Trophoblast cell (in vitro differentiated cells and primary cell): ENCODE results near the gene LSG1.

ENCODE experiments used
- DNase-seq, 2 donors: peaks; one replicate each; pipeline ENCODE4 v3.0.0-alpha.2; 2016
- H2AFZ ChIP-seq: 2 replicates; pipeline ENCODE4 v1.6.1; 2013; ENCODE audit warnings: low read length, moderate library complexity, mild to moderate bottlenecking; ENCODE audit not compliant: insufficient read depth, poor library complexity
- H2AK5ac ChIP-seq: 2 replicates; pipeline ENCODE4 v1.6.1; 2013; ENCODE audit warnings: mild to moderate bottlenecking, low read length
- H2BK120ac ChIP-seq: 2 replicates; pipeline ENCODE4 v1.6.1; 2013; ENCODE audit warnings: low read length, mild to moderate bottlenecking, moderate library complexity; ENCODE audit not compliant: insufficient read depth, poor library complexity
- H2BK12ac ChIP-seq: 2 replicates; pipeline ENCODE4 v1.6.1; 2013; ENCODE audit warnings: mild to moderate bottlenecking, low read length, moderate library complexity
- H2BK5ac ChIP-seq: 2 replicates; pipeline ENCODE4 v1.6.1; 2013; ENCODE audit warnings: low read length, low read depth, moderate library complexity, mild to moderate bottlenecking; ENCODE audit not compliant: poor library complexity
- H3K14ac ChIP-seq: 2 replicates; pipeline ENCODE4 v1.6.1; 2013; ENCODE audit warnings: mild to moderate bottlenecking, low read length
- H3K18ac ChIP-seq: 2 replicates; pipeline ENCODE4 v1.6.1; 2013; ENCODE audit warnings: mild to moderate bottlenecking, low read length
- H3K23ac ChIP-seq: 2 replicates; pipeline ENCODE4 v1.6.1; 2013; ENCODE audit warnings: low read length
- H3K27ac ChIP-seq: 2 replicates; pipeline ENCODE4 v1.5.1; 2013; ENCODE audit warnings: low read depth, mild to moderate bottlenecking, inconsistent platforms, low read length, moderate library complexity
- H3K27me3 ChIP-seq: 2 replicates; pipeline ENCODE4 v1.6.1; 2013; ENCODE audit warnings: inconsistent platforms, mild to moderate bottlenecking, low read length, moderate library complexity; ENCODE audit not compliant: insufficient read depth
- H3K36me3 ChIP-seq, 2 experiments: 1 replicate in 1 of 2; 2 replicates in 1 of 2; pipeline ENCODE4 v1.6.1; 2013; ENCODE audit warnings: low read length in 2 of 2, mild to moderate bottlenecking in 2 of 2, moderate library complexity in 1 of 2; ENCODE audit not compliant: insufficient read depth in 2 of 2, control insufficient read depth in 1 of 2
- H3K4ac ChIP-seq: 2 replicates; pipeline ENCODE4 v1.6.1; 2013; ENCODE audit warnings: low read depth, mild to moderate bottlenecking, low read length, moderate library complexity
- H3K4me1 ChIP-seq, 2 experiments: 1 replicate in 1 of 2; 2 replicates in 1 of 2; pipeline ENCODE4 v1.6.1; 2013; ENCODE audit warnings: low read length in 2 of 2, mild to moderate bottlenecking in 2 of 2, moderate library complexity in 1 of 2; ENCODE audit not compliant: insufficient read depth in 2 of 2, control insufficient read depth in 1 of 2
- H3K4me2 ChIP-seq: 2 replicates; pipeline ENCODE4 v1.6.1; 2013; ENCODE audit warnings: inconsistent platforms, mild to moderate bottlenecking, low read length, moderate library complexity
- H3K4me3 ChIP-seq: 2 replicates; pipeline ENCODE4 v1.5.1; 2013; ENCODE audit warnings: mild to moderate bottlenecking, low read depth, low read length, inconsistent platforms
- H3K79me1 ChIP-seq: one replicate; pipeline ENCODE4 v1.6.1; 2013; ENCODE audit warnings: low read length
- H3K79me2 ChIP-seq: 2 replicates; pipeline ENCODE4 v1.6.1; 2013; ENCODE audit warnings: low read length, mild to moderate bottlenecking; ENCODE audit not compliant: control insufficient read depth, insufficient read depth, poor library complexity
- H3K9ac ChIP-seq: 2 replicates; pipeline ENCODE4 v1.6.1; 2013; ENCODE audit warnings: mild to moderate bottlenecking, low read length
- H3K9me3 ChIP-seq: 2 replicates; pipeline ENCODE4 v1.6.1; 2013; ENCODE audit warnings: low read depth, mild to moderate bottlenecking, control low read depth, inconsistent platforms, low read length; ENCODE audit not compliant: insufficient read depth
- H4K12ac ChIP-seq: 2 replicates; pipeline ENCODE4 v1.6.1; 2013; ENCODE audit warnings: low read depth, mild to moderate bottlenecking, low read length, moderate library complexity
- H4K8ac ChIP-seq: 2 replicates; pipeline ENCODE4 v1.6.1; 2013; ENCODE audit warnings: low read depth, mild to moderate bottlenecking, low read length, moderate library complexity
- H4K91ac ChIP-seq: one replicate; pipeline ENCODE4 v1.6.1; 2013; ENCODE audit warnings: low read depth, mild to moderate bottlenecking, low read length, moderate library complexity
- WGBS: extraction: QIAGEN DNeasy Blood & Tissue Kit; methylation state at CpG from one replicate; pipeline ENCODE4 v1.1.7; 2013; ENCODE audit warnings: missing lambda C conversion rate; ENCODE audit not compliant: insufficient read length, insufficient coverage; ENCODE audit errors: extremely low coverage; 5-methylcytosine and 5-hydroxymethylcytosine counted together

LSG1 gene

DNA sequence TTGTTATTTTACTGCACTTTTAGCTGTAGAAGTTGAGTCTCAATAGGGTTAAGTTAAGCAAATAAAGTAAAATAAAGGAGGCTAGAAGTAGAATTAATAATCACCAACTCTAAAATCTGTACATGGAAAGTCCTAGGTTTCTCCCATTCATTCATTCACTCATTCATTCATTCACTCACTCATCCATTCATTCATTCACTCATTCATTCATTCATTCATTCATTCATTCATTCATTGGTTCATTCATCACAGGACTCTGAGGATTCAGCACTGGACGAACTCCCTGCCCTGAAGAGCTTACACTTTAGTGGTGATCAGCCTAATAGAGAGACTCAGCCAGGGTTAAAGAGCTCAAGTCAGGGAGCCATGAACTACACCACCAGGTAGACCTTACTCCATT is 4.5 kb upstream of the LSG1 start:
- Histone ChIP-seq H3K4me1 (peaks cover 0 to 3% of the 10 kb centered on the region in 2 experiments), H3K79me1 (peaks cover 3% of the 10 kb centered on the region), H2AFZ (no peak overlapping the region), H3K36me3 (no peaks in the 10 kb centered on the region), H3K79me2 (peaks cover 4% of the 10 kb centered on the region), H3K27ac (no peak overlapping the region), H3K4me3 (no peak overlapping the region), H3K4me2 (no peak overlapping the region), H2AK5ac (no peak overlapping the region), H2BK120ac (no peak overlapping the region), H3K9me3 (no peaks in the 10 kb centered on the region), H2BK12ac (no peak overlapping the region), H3K4ac (no peak overlapping the region), H3K23ac (no peak overlapping the region), H2BK5ac (no peak overlapping the region), H4K91ac (no peak overlapping the region), H4K12ac (no peak overlapping the region), H3K14ac (no peak overlapping the region), H3K18ac (no peak overlapping the region), H3K27me3 (no peaks in the 10 kb centered on the region), H4K8ac (no peak overlapping the region), H3K9ac (no peak overlapping the region)
- no CpG with 5 or more reads among the region's 1 CpG for WGBS
- DNase-seq: no peak

DNA sequence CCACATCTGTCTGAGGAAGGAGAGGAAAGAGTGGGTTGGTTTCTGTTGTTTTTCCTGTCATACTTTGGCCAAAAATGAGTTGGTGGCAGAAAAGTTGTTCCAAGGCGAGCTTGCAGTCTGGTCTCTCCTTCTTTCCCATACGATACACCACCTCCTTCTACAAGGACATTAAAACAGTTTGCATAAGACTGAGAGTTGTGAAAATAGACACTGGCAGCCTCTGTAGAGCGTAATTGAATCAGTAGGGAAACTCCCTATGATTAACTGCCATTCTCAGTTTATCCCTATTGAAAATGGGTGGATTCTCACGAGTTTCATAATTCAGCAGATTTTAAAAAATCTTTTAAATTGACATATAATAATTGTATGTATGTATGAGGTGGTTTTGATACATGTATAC is 3.7 kb upstream of the LSG1 start:
- no peak overlapping the region for H3K23ac ChIP-seq
- peaks cover 4% of the 10 kb centered on the region for H3K79me2 ChIP-seq
- no peaks in the 10 kb centered on the region for H3K36me3 ChIP-seq
- H2AK5ac ChIP-seq: no peak overlapping the region
- no peak overlapping the region for H2BK120ac ChIP-seq
- no peak overlapping the region for H2BK12ac ChIP-seq
- H4K12ac ChIP-seq: no peak overlapping the region
- H3K4me3 ChIP-seq: no peak overlapping the region
- no peaks in the 10 kb centered on the region for H3K9me3 ChIP-seq
- H3K14ac ChIP-seq: no peak overlapping the region
- H3K27ac ChIP-seq: no peak overlapping the region
- no CpG with 5 or more reads among the region's 4 CpGs for WGBS
- H3K27me3 ChIP-seq: no peaks in the 10 kb centered on the region
- no peak overlapping the region for H2BK5ac ChIP-seq
- no peak overlapping the region for H3K18ac ChIP-seq
- H3K9ac ChIP-seq: no peak overlapping the region
- H3K4me2 ChIP-seq: no peak overlapping the region
- no peak overlapping the region for H4K91ac ChIP-seq
- no peak overlapping the region for H4K8ac ChIP-seq
- peaks cover 0 to 3% of the 10 kb centered on the region in 2 experiments for H3K4me1 ChIP-seq
- H2AFZ ChIP-seq: no peak overlapping the region
- DNase-seq: no peak
- H3K79me1 ChIP-seq: peaks cover 3% of the 10 kb centered on the region
- no peak overlapping the region for H3K4ac ChIP-seq

DNA sequence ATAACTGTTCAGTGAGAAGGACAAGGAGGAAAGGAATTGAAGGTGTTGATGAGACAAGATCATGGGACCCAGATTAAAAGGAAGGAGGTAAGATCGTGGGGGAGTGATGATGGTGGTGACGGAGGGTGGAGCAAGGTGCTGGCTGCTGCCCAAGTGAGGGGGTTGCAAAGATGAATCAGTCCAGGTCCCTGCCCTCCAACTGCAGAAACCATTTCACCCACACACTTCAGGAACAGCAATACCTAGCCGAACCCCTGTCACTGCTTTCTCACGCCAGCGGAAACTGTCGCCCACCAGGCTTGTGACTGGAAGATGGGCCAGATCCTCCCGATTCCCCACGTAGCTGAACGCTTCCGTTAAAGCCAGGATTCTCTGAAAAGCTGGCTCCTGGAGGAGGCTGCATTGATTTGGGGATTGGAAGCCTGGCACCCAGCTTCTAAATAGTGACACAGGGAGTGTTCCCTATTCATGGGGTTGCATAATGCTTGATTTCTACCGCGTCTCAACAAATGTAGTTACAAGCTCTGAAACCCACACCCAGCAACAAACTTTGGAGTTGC is 3.2 kb upstream of the LSG1 start:
- no peak for DNase-seq
- Histone ChIP-seq H4K91ac (no peak overlapping the region), H3K79me2 (peaks cover 4% of the 10 kb centered on the region), H2AK5ac (no peak overlapping the region), H3K14ac (no peak overlapping the region), H3K4me3 (no peak overlapping the region), H2BK12ac (no peak overlapping the region), H3K27me3 (no peaks in the 10 kb centered on the region), H3K18ac (no peak overlapping the region), H3K4ac (no peak overlapping the region), H3K9me3 (no peaks in the 10 kb centered on the region), H3K23ac (no peak overlapping the region), H2BK5ac (no peak overlapping the region), H3K79me1 (peaks cover 3% of the 10 kb centered on the region), H3K4me2 (no peak overlapping the region), H3K4me1 (peaks cover 0 to 3% of the 10 kb centered on the region in 2 experiments), H4K12ac (no peak overlapping the region), H3K36me3 (no peaks in the 10 kb centered on the region), H2BK120ac (no peak overlapping the region), H3K27ac (no peak overlapping the region), H2AFZ (no peak overlapping the region), H4K8ac (no peak overlapping the region), H3K9ac (no peak overlapping the region)
- WGBS: no CpG with 5 or more reads among the region's 12 CpGs

DNA sequence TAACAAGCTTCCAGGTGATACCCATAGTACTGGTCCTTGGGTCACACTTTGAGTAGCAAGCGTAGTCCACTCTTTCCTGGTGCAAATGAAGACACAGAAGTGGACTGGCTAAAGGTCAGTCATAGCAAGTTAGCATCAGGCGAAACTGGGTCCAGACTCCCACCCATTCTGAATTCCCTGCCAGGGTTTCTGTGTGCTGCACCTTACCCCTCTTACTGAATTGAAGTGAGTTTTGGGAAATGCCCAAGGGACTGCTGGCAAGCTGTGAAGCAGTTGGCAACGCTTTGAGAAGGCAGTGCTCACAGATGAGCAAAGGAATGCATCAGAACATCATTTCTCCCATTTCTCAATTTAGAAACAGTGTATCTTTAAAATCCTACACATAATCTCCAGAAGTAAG is 1.8 kb upstream of the LSG1 start:
- DNase-seq: no peak
- no peak overlapping the region for H4K91ac ChIP-seq
- no CpG with 5 or more reads among the region's 3 CpGs for WGBS

More for the DNA sequence above, 1.8 kb upstream of the LSG1 start:
- peaks cover 0 to 3% of the 10 kb centered on the region in 2 experiments for H3K4me1 ChIP-seq
- peaks cover 4% of the 10 kb centered on the region for H3K79me2 ChIP-seq
- no peak overlapping the region for H2BK120ac ChIP-seq
- no peak overlapping the region for H2AK5ac ChIP-seq
- H2AFZ ChIP-seq: no peak overlapping the region
- no peak overlapping the region for H2BK5ac ChIP-seq
- no peak overlapping the region for H3K23ac ChIP-seq
- no peak overlapping the region for H3K18ac ChIP-seq
- H4K12ac ChIP-seq: no peak overlapping the region
- no peak overlapping the region for H3K27ac ChIP-seq
- no peak overlapping the region for H3K4me2 ChIP-seq
- H3K4me3 ChIP-seq: no peak overlapping the region
- peaks cover 3 to 6% of the 10 kb centered on the region in 2 experiments for H3K36me3 ChIP-seq
- no peaks in the 10 kb centered on the region for H3K27me3 ChIP-seq
- peaks cover 3% of the 10 kb centered on the region for H3K79me1 ChIP-seq
- H2BK12ac ChIP-seq: no peak overlapping the region
- no peaks in the 10 kb centered on the region for H3K9me3 ChIP-seq
- H3K9ac ChIP-seq: no peak overlapping the region
- H3K4ac ChIP-seq: no peak overlapping the region
- no peak overlapping the region for H3K14ac ChIP-seq
- no peak overlapping the region for H4K8ac ChIP-seq
